Activated CD4-positive, alpha-beta T cell treated with anti-CD3 and anti-CD28 coated beads for 1 hour (primary cell): ENCODE results near the gene MCM10.
"Not testable (repeated sequence)": the region's sequence is repeated elsewhere in the genome, so short reads cannot be mapped to it uniquely, and the experiment has no call there.

Experiments used
- DNase-seq: peaks from one replicate; pipeline ENCODE4 v3.0.0-alpha.2; 2020

MCM10 gene

DNA sequence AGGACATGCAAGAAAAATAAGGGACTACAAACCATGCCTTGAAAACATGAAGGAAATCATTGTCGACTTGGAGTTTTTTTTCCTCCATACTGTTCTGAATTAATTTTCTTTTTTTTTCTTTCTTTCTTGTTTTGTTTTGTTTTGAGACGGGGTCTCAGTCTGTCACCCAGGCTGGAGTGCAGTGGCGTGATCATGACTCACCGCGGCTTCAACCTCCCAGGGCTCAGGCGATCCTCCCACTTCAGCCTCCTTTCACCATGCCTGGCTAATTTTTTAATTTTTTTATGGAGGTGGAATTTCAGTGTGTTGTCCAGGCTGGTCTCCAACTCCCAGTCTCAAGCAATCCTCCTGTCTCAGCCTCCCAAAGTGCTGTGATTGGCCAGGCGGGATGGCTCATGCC lies 61.2 kb downstream of the MCM10 start:
- DNase-seq, result no peak

DNA sequence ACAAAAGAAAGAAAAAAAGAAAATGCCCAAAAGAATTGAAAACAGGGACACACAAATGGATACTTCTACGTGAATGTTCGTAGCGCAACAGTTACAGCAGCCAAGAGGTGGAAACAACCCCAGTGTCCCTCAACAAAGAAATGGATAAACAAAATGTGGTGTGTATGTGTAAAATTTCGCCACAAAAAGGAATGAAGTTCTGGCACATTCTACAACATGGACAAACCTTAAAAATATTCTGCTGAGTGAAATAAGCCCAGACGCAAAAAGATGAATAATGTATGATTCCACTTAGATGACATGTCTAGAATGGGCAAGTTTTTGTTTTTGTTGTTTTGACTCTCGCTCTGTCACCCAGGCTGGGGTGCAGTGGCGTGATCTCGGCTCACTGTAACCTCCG lies 61.9 kb downstream of the MCM10 start:
- DNase-seq, result no peak

GRCh38 chr10:13224210-13224995 lies 63.0 kb downstream of the MCM10 start:
- DNase-seq, result no peak

DNA sequence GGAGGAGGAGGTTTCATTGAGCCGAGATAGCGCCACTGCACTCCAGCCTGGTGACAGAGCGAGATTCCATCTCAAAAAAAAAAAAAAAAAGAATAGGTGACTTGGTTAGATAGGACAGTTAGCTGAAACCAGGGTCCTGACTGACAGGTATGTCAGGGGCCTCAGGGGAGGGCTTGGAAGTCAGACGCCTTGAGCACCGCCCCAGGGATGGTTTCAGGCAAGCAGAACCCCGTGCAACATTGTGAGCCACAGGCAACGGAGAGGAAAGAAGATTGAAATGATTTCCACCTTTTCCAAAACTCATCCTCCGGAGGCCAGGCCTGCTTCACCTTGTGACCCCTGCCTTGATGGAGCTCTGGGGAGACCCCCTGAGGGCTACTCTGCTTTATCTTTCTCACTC lies 64.2 kb downstream of the MCM10 start:
- DNase-seq, result no peak

- no peak for DNase-seq
These were observed 65.7 kb downstream of the MCM10 start for GRCh38 chr10:13227031-13227430.

DNA sequence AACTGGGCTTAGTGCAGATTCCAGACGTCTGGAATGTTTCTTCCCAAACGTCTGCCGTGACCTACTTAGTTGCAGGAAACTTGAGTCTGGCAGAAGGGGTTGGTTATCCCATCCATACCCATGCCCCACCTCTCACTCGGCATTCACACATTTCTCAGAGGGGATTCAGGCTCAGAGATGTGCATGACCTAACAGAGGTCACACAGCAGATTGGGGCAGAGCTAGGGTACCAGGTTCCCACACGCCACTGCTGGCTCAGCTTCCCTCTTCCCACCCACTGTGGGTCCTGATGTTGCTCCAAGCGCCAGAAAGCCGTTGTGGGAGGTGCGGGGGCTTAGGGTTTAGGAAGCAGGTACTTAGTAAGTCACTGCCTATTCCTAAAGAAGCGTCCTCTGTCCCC lies 69.8 kb downstream of the MCM10 start:
- DNase-seq, result no peak

GRCh38 chr10:13231808-13232207 lies 70.5 kb downstream of the MCM10 start:
- no peak for DNase-seq

GRCh38 chr10:13233358-13233757 lies 72.0 kb downstream of the MCM10 start:
- DNase-seq, result no peak

GRCh38 chr10:13234172-13234571 lies 72.8 kb downstream of the MCM10 start, which contains the start of gene UCMA:
Gene UCMA, minus strand, starts transcription at chr10:13234374. Its CDS starts 116 bp downstream, at chr10:13234258.
- no peak for DNase-seq

DNA sequence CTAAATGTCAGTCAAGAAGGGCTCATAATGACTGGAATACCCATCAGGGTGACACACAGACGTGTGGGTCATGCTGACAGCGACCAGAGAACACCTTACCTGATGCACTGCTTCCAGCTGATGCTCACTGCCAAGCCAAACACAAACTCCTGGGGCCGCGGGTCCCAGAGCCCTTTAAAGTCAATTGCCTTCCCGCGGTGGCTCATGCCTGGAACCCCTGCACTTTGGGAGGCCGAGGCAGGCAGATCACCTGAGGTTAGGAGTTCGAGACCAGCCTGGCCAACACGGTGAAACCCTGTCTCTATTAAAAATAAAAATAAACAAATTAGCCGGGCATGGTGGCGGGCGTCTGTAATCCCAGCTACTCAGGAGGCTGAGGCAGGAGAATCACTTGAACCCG lies 73.4 kb downstream of the MCM10 start:
- DNase-seq, result not testable (repeated sequence)

DNA sequence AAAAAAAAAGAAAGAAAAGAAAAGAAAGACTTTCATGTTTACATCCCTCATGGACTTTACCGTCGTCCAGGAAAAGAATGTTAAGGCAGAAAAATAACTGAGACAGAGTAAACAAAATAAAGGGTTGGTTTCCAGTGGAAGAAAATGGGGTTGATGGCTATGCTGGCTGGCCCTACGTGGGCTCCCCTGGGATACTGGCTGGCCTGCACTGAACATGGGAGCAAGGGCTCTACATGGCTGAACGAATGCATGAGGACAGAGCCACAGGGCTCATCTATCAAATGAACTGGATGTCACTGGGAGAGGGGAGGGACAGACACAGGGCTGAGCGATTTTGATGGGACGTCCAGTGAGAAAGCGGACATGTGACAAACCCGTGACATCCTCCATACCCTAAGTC lies 75.3 kb downstream of the MCM10 start:
- no peak for DNase-seq

DNA sequence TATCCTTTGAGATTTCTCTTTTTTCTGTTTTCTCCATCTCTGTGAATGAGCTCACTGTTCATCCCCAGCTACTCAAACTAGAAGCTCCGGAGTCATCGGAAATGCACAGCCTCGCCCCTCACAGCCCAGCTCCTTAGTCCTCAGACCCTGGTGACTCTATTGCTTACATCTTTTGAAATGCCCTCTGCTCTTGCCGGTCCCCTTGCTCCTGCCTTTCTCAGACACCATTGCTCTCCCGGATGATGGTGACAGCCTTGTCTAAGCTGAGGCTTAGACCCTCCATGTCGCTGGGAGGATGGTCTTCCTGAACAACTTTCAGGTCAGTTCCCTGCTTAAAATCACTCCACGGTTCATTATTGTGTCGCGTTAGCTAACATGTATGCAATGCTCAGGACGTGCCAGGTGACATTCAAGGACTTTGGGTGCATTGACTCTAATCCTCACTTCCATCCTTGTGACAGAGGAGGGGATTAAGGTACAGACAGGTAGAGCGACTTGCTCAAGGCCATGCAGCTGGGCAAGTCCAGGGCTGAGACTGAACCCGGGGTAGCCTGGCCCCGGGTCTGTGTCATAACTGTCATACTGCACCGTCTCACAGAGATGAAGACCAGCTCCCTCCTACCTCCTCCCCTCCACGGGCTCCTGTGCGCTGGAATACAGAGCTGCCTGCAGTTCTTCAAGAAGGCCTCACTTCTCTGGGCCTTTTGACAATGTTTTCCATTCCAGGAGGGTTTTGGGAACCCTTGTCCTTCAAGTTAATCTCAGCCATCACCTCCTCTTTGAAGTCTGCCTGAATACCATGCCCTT lies 77.1 kb downstream of the MCM10 start:
- DNase-seq, result no peak

DNA sequence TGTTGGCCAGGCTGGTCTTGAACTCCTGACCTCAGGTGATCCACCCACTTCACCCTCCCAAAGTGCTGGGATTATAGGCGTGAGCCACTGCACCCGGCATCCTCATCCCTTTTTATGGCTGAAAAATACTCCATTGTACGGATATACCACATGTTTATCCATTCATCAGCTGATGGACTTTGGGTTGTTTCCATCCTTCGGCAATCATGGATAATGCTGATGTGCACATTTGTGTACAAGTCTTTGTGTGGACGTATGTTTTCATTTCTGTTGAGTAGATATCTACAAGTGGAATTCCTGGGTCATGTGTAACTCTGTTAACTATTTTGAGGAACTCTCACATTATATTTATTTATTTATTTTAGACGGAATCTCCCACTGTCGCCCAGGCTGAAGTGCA lies 78.6 kb downstream of the MCM10 start:
- no peak for DNase-seq

DNA sequence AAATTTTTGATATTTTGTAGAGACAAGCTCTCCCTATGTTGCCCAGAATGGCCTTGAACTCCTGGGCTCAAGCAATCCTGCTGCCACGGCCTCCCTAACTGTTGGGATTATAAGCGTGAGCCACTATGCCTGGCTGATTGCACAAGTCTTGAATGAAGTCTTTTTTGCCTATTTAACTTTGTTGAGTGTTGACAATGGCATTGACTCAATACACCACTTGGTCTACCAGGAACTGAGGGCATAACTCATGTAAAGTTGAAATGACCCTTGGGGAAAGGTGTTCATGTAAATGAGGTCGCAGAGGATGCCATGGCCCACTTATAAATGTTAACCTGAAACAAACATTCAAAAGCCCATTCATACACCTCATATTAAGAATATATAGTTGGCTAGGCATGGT lies 80.3 kb downstream of the MCM10 start:
- DNase-seq, result no peak

DNA sequence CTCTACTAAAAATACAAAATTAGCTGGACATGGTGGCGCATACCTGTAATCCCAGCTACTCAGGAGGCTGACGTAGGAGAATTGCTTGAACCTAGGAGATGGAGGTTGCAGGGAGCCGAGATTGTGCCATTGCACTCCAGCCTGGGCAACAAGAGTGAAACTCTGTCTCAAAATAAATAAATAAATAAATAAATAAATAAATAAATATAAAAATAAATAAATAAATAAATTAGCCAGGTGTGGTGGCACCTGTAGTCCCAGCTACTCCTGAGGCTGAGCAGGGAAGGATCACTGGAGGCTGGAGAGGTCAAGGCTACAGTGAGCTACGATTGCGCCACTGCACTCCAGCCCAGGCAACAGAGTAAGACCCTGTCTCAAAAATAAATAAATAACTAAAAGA lies 80.9 kb downstream of the MCM10 start:
- not testable (repeated sequence) for DNase-seq

- DNase-seq, result no peak
These were observed 85.9 kb downstream of the MCM10 start for GRCh38 chr10:13247246-13247645.

- DNase-seq, result no peak
These were observed 86.4 kb downstream of the MCM10 start for GRCh38 chr10:13247784-13248183.

GRCh38 chr10:13253726-13254125 lies 92.4 kb downstream of the MCM10 start:
- DNase-seq, result no peak

DNA sequence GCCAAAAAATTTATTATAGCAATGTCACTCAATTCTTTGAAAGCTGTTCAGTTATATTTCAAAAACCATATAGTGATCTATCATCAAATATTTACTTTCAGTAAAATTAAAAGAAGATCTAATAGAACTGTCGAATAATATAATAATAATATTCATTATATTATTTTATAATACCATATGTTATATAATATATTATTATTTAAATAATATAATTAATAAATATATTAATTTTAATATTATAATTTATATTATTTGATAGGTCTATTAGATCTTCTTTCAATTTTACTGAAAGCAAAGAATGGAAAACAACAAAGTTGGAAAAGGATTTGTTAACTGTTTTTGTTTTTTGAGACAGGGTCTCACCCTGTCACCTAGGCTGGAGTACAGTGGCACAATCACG lies 95.3 kb downstream of the MCM10 start:
- no peak for DNase-seq

DNA sequence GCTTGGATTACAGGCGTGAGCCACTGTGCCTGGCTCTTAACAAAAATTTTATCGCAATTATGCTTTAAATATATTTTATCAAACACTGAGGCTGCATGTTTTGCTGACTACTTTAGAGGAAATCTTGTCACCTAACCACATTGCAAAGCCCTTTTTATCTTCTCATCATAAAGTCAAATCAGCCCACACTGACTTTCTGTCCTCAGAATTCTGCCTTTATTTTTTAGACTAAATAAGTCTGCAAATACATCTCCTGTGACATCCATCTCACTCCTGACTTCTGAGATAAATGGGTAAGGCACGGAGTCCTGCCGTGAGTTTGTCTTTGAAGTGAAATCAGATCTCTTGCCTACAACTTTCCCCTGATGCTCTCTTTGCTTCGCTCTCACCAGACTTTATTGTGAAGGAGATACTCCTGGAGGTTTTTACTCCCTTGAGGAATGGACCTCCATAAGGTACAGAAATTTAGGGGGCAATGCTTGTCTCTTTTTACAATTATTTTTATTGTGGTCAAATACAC lies 96.3 kb downstream of the MCM10 start:
- no peak for DNase-seq
